ENCODE data around the gene PPP1R3E.
A peak's percentile ranks its signal among the peaks of the same experiment; 100 is the strongest.
"Not testable (repeated sequence)": the region's sequence is repeated elsewhere in the genome, so short reads cannot be mapped to it uniquely, and the experiment has no call there.

PPP1R3E gene

DNA sequence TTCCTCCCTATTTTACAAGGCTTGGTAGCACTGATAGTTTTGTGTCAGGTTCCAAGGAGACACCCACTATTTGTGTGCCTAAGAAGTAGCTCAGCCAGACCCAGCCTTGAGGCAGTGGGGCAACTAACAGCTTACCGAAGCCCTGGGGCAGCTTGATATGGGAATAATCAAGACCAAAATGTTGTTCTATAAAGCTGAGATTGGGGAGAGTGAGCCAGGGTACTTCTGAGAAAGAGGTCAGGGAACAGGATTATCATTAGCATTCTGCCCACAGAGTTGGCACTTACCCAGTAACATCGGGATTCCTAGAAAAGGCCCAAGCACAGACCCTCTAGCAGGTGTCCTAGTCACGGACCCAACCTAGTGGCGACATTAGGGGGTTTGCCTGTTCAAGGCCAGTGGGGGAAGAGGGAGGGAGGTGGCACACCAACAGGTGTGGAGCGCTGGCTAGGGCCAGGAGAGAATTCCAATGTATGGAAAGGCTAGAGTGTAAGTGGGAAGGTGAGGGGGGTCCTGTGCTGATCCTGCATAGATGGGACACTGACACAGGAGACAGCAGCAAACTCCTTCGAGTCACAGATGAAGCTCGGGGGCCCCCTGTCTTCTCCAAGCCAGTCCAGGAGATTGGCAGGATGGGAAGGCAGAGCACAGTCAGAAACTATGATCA is 4.9 kb downstream of the PPP1R3E start:
- DNase-seq (ENCODE audit: low spot score) = no peak

DNA sequence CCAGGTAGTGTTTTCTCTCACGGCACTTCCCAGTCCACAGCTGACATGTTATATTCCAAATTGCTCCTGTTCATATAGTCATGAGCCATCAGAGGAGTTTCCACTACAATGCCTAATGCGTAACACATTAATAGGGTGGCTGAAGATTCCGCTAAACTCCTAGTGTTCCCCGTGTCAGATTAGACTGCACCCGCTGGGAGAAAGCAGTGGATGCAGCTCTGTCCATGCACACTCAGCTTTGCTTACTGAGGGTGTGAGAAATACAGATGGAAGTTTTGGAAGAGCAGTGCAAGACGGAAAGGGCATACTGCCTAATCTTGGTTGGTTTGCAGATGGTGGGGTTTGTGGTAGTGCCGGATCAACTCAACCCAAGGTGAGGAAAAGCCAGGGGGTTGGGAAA is 5.6 kb downstream of the PPP1R3E start:
- DNase-seq (ENCODE audit: low spot score) = no peak

GRCh38 chr14:23296012-23296777 is 6.5 kb downstream of the PPP1R3E start:
- peak; percentile 76 for DNase-seq (ENCODE audit: low spot score)

DNA sequence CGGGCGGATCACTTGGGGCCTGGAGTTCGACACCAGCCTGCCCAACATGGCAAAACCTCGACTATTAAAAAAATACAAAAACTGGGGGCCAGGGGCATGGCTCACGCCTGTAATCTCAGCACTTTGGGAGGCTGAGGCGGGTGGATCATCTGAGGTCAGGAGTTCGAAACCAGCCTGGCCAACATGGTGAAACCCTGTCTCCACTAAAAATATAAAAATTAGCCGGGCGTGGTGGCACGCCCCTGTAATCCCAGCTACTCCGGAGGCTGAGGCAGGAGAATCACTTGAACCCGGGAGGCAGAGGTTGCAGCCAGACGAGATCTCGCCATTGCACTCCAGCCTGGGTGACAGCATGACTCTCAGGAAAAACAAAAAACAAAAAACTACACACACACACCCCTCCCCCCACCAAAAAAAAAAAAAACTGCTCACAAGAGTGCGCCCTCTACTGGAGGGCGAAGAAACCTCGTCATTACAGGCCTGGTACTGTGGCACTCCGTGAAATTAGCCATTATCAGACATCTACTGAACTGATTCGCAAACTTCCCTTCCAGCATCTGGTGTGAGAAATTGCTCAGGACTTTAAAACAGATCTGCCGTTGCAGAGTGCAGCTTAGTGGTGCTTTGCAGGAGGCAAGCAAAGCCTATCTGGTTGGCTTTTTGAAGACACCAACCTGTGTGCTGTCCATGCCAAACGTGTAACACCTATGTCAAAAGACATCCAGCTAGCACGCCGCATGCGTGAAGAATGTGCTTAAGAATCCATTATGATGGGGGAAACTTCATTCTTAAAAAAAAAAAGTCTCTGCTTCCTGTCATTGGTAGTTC is 7.7 kb downstream of the PPP1R3E start:
- peak; percentile 76 for DNase-seq (ENCODE audit: low spot score)

- DNase-seq (ENCODE audit: low spot score) = no peak
These were observed 15.7 kb downstream of the PPP1R3E start for GRCh38 chr14:23286902-23287479.

DNA sequence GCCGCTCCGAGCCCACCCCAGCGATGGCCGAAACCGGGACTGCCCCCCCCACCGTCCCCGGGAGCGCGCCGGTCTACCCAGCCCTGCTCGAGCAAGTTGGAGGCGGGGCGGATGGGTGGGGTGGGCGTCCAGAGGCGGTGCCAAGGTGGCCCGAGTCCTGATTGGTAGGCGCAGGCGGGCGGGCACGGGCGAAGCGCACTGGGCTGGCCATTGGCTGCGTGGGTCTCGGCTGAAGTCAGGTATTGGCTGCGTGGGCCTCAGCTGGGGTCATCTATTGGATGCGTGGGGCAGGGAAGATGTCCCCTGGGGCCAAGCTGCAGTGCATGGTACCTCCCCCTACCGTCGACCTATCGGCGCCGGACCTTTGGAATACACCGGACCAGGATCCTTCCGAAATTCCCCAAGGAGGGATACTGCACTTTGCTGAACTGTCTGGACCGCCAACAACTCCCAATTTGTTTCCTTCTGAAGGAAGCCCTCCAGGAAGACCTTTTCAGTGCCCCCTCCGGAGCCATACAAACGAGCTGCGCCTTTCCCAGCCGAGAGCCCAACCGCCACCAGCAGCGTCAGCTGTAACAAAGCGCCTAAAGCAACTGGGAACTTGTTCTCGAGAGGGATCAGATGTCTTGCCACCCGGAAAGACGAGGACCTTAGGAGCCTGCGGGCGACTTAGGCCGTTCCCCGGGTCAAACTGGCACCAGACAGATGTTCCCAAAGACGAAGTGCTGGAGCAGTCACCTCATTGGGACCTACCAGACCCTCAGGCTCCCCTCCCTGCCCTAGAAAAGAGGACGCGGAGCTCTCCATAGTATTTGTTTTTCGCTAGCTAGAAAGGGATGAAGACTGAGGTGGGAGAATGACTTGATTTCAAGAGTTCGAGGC is 16.4 kb downstream of the PPP1R3E start, which contains the start of gene HOMEZ:
HOMEZ (minus strand) TSS at position 113 of the 882 bp plus-strand sequence. CDS start 180 bp downstream, outside the sequence.
- DNase-seq (ENCODE audit: low spot score) = peak; percentile 98

DNA sequence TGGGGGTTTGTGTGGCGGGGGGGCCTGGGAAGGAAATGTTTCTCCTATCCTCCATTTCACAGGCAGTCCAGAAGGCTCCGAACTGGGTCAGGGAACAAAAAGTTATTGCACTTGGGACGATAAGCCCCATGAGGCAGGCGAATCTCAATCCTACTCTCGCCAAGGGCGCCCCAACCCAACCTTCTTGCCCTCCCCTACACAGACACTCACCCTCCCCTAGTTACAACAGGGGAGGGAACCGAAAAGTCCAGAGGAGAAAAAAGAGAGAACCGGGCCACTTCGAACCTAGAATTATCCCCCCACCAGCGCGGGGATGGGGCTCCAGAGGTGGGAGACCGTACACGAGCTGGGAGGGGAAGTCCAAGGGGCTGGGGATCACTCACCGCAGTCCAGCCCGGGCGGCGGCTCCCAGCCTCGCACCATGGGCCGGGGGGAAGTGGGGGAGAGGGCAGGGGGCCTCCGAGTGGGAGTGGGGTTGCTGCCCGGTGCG is 17.1 kb downstream of the PPP1R3E start:
- DNase-seq (ENCODE audit: low spot score) = peak; percentile 42

GRCh38 chr14:23284654-23285529 is 17.8 kb downstream of the PPP1R3E start:
- DNase-seq (ENCODE audit: low spot score) = peak; percentile 37

GRCh38 chr14:23281247-23281646 is 21.4 kb downstream of the PPP1R3E start:
- DNase-seq (ENCODE audit: low spot score) = no peak

GRCh38 chr14:23277928-23278327 is 24.7 kb downstream of the PPP1R3E start:
- DNase-seq (ENCODE audit: low spot score) = not testable (repeated sequence)

DNA sequence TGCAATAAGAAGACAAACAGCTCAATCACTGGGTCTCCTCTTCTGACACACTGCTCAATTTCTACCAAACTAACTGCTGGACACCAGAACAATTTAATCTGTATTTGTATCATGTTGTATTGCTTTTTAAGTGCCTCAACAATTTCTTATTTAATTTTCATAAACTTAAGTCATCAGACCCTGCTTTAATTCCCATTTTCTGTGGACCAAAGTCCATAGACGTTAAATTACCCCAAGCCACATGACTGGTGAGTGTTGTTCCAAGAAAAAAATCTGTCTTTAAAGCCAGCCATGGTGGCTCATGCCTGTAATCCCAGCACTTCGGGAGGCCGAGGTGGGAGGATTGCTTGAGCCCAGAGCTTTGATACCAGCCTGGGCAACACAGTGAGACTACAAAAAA is 25.5 kb downstream of the PPP1R3E start:
- no peak for DNase-seq (ENCODE audit: low spot score)

GRCh38 chr14:23275412-23275811 is 27.2 kb downstream of the PPP1R3E start:
- no peak for DNase-seq (ENCODE audit: low spot score)

DNA sequence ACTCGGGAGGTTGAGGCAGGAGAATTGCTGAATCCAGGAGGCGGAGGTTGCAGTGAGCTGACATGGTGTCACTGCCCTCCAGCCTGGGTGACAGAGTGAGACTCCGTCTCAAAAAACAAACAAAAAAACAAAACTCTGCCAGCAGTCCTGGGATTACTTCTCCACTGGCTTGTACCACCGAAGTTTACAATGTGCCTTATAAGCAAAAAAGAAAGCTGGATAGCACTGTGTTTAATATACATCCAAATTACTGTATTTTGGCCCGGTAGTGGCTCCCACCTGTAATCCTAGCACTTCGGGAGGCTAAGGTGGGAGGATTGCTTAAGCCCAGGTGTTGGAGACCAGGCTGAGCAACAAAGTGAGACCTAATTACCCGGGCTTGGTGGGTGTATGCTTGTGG is 33.5 kb downstream of the PPP1R3E start:
- DNase-seq (ENCODE audit: low spot score) = no peak

GRCh38 chr14:23260849-23261248 is 41.8 kb downstream of the PPP1R3E start:
- not testable (repeated sequence) for DNase-seq (ENCODE audit: low spot score)

DNA sequence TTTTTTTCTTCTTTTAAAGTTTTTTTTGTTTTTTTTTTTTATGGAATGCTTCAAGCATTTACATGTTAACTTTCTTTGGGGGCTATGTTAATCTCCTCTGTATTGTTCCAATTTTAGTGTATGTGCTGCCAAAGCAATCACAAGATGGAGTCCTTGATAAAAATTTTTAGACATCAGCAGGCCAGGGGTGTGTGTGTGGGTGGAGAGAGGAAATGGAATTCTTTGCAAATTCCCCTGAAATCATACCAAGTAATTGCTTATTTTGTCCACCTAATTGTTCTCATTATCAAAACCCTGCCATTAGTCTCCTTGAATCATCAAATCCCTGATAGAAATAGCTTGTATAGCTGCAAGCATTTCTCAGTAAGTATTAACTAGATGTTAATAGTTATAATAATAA is 43.2 kb downstream of the PPP1R3E start:
- no peak for DNase-seq (ENCODE audit: low spot score)

DNA sequence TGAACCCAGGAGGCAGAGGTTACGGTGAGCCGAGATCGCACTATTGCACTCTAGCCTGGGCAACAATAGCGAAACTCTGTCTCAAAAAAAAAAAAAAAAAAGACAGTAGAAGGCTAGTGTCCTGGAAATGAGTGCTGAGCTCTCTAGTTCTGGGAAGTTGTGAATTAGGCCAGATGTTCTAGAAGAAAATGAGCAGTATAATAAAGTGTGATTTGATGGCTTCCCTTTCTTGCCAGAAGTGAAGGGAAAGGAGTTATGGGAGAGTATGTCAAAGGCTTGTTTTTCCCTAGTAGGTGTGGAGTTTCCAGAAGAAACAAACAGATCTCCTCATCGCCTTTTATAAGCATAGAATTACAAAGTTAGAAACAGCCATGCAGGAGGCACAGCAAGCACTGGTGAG is 44.4 kb downstream of the PPP1R3E start:
- DNase-seq (ENCODE audit: low spot score) = no peak

GRCh38 chr14:23252420-23253333 is 50.0 kb downstream of the PPP1R3E start:
- no peak for DNase-seq (ENCODE audit: low spot score)

- DNase-seq (ENCODE audit: low spot score) = no peak
These were observed 50.7 kb downstream of the PPP1R3E start for GRCh38 chr14:23252006-23252405.

- no peak for DNase-seq (ENCODE audit: low spot score)
These were observed 52.8 kb downstream of the PPP1R3E start for GRCh38 chr14:23249824-23250223.
